Natural killer cell treated with Interleukin-12 subunit alpha and Interleukin-12 subunit beta and Interleukin-15 and Interleukin-18, amount 100 ng/mL, for 72 hours (primary cell): ENCODE results near the gene TCF21. TPM values are rescaled to one million over a fixed set of nuclear protein-coding genes. Genes with fewer than 3 reads are reported as not detected.
"Not testable (repeated sequence)": the region's sequence is repeated elsewhere in the genome, so short reads cannot be mapped to it uniquely, and the experiment has no call there.

Experiments
- ATAC-seq, 2 donors: fragments of 150-1000 bp; cut with Tn5 transposase in 1 of 2; sonication (Bioruptor Pico), chemical (Tn5 transposase) in 1 of 2; 2 replicates each; pipeline ENCODE4 v1.10.0; 2021
- DNase-seq: peaks from one replicate; pipeline ENCODE4 v3.0.0; 2022; ENCODE audit warnings: low spot score
- H3K27ac Mint-ChIP-seq, 2 donors: 1 replicate in 1 of 2; 2 replicates in 1 of 2; pipeline ENCODE4 v1.8.0; 2022; ENCODE audit warnings: mixed read lengths in 2 of 2, mild to moderate bottlenecking in 1 of 2, moderate library complexity in 1 of 2
- H3K27me3 Mint-ChIP-seq, 2 donors: 1 replicate in 1 of 2; 2 replicates in 1 of 2; pipeline ENCODE4 v1.8.0; 2022; ENCODE audit warnings: mixed read lengths in 2 of 2
- H3K36me3 Mint-ChIP-seq: one replicate; pipeline ENCODE4 v1.8.0; 2022; ENCODE audit warnings: mixed read lengths
- H3K4me1 Mint-ChIP-seq, 2 donors: 1 replicate in 1 of 2; 2 replicates in 1 of 2; pipeline ENCODE4 v1.8.0; 2022; ENCODE audit warnings: low read depth in 2 of 2, mixed read lengths in 2 of 2, mild to moderate bottlenecking in 1 of 2
- H3K4me3 Mint-ChIP-seq: one replicate; pipeline ENCODE4 v1.8.0; 2022; ENCODE audit warnings: mixed read lengths
- H3K9me3 Mint-ChIP-seq: 2 replicates; pipeline ENCODE4 v1.8.0; 2022; ENCODE audit warnings: mixed read lengths
- total RNA-seq, 2 donors: library from RNA; stranded (reverse); gene quantifications; one replicate each; pipeline ENCODE4 v1.2.3, GENCODE V29; 2022

The TCF21 gene
- not detected for total RNA-seq

DNA sequence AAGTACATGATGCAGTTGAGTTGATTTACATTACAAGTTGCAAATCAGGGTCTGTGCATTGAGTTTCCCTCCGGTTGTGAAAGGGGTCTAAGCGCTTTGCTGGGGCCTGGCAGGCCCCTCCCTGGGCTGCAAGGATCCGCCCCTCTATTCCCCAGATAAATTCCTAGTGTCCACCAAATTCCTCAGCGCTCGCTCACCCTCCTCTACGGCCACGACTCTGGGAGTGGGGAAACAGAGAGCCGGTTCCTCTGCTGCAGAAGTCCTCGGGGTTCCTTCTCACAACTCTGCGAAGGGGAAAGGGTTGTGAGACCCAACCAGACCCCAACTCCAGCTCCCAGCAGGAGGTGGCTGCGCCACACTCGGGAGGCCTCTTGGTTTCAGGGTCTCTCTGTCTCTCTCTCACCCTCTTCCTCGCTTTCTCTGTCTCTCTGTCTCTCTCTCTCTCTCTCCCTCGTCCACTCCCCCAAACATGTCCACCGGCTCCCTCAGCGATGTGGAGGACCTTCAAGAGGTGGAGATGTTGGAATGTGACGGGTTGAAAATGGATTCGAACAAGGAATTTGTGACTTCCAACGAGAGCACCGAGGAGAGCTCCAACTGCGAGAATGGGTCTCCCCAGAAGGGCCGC is at the start of gene TCF21:
TCF21 (plus strand) TSS at position 185 of the 628 bp plus-strand sequence; CDS start at position 470, 285 bp downstream.
- Mint-ChIP-seq H3K36me3 (peaks cover 4% of the 10 kb centered on the region), H3K27me3 (peaks cover 64 to 86% of the 10 kb centered on the region in 2 donors), H3K9me3 (no peaks in the 10 kb centered on the region), H3K4me1 (peaks cover 15 to 27% of the 10 kb centered on the region in 2 donors), H3K4me3 (no peak within 1 kb of the TSS), H3K27ac (no peak within 1 kb of the TSS)
- DNase-seq: no peak
- ATAC-seq: no peak

GRCh38 chr6:133841176-133841575 is 47.7 kb upstream of the TCF21 start:
- Mint-ChIP-seq H3K36me3 (no peaks in the 10 kb centered on the region), H3K27me3 (peaks cover 7 to 15% of the 10 kb centered on the region in 2 donors), H3K27ac (no peak overlapping the region), H3K9me3 (no peaks in the 10 kb centered on the region), H3K4me3 (no peak overlapping the region), H3K4me1 (peaks cover 0 to 3% of the 10 kb centered on the region in 2 donors)
- ATAC-seq: no peak
- DNase-seq: no peak

- ATAC-seq: no peak
- Mint-ChIP-seq H3K9me3 (no peaks in the 10 kb centered on the region), H3K36me3 (no peaks in the 10 kb centered on the region), H3K27me3 (peaks cover 8 to 25% of the 10 kb centered on the region in 2 donors), H3K27ac (no peak overlapping the region), H3K4me1 (peaks cover 0 to 3% of the 10 kb centered on the region in 2 donors), H3K4me3 (no peak overlapping the region)
- DNase-seq: no peak
These were observed 45.8 kb upstream of the TCF21 start for GRCh38 chr6:133843098-133843497.

- Mint-ChIP-seq H3K27me3 (peaks cover 2 to 15% of the 10 kb centered on the region in 2 donors), H3K27ac (no peak overlapping the region), H3K9me3 (no peaks in the 10 kb centered on the region), H3K4me1 (no peaks in the 10 kb centered on the region), H3K36me3 (no peaks in the 10 kb centered on the region), H3K4me3 (no peak overlapping the region)
- no peak for DNase-seq
- ATAC-seq: no peak
These were observed 44.2 kb upstream of the TCF21 start for GRCh38 chr6:133844709-133845108.

- no peak for ATAC-seq
- H3K36me3 Mint-ChIP-seq: no peaks in the 10 kb centered on the region
- H3K9me3 Mint-ChIP-seq: no peaks in the 10 kb centered on the region
- peaks cover 26 to 56% of the 10 kb centered on the region in 2 donors for H3K27me3 Mint-ChIP-seq
- H3K27ac Mint-ChIP-seq: no peak overlapping the region
- no peak overlapping the region for H3K4me3 Mint-ChIP-seq
- DNase-seq: no peak
- H3K4me1 Mint-ChIP-seq: no peaks in the 10 kb centered on the region
These were observed 34.9 kb upstream of the TCF21 start for GRCh38 chr6:133854041-133854363.

GRCh38 chr6:133854364-133855275 is 34.3 kb upstream of the TCF21 start:
- H3K9me3 Mint-ChIP-seq: no peaks in the 10 kb centered on the region
- no peaks in the 10 kb centered on the region for H3K4me1 Mint-ChIP-seq
- H3K27me3 Mint-ChIP-seq: peaks cover 31 to 61% of the 10 kb centered on the region in 2 donors
- ATAC-seq (peak; percentile 36 to 48), DNase-seq (no peak)
- H3K36me3 Mint-ChIP-seq: no peaks in the 10 kb centered on the region
- no peak overlapping the region for H3K27ac Mint-ChIP-seq
- no peak overlapping the region for H3K4me3 Mint-ChIP-seq

- Mint-ChIP-seq H3K4me3 (no peak overlapping the region), H3K36me3 (no peaks in the 10 kb centered on the region), H3K9me3 (no peaks in the 10 kb centered on the region), H3K27me3 (peaks cover 29 to 59% of the 10 kb centered on the region in 2 donors), H3K27ac (no peak overlapping the region), H3K4me1 (no peaks in the 10 kb centered on the region)
- DNase-seq (no peak), ATAC-seq (no peak)
These were observed 33.5 kb upstream of the TCF21 start for GRCh38 chr6:133855276-133855990.

DNA sequence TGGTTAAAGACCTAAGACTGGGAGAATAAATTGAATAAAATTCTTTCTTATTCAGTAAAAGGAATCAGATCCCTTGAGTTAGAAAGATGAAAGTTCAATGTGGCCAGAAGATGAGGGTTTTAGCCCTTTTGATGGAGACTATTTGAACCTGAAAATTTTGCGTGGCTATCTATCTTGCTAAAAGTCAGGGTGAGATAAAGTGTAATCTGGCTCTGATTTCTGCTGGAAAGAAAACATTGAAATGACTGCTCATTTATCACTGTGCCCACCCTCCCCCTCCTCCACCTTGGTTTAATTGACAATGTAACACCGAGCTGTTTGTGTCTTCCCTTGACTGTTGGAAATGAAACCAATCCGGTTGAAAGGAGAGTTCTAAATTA is 32.9 kb upstream of the TCF21 start:
- no peak overlapping the region for H3K4me3 Mint-ChIP-seq
- peaks cover 1% of the 10 kb centered on the region for H3K9me3 Mint-ChIP-seq
- no peak overlapping the region for H3K27ac Mint-ChIP-seq
- H3K4me1 Mint-ChIP-seq: no peaks in the 10 kb centered on the region
- DNase-seq (no peak), ATAC-seq (no peak)
- H3K27me3 Mint-ChIP-seq: peaks cover 26 to 57% of the 10 kb centered on the region in 2 donors
- H3K36me3 Mint-ChIP-seq: no peaks in the 10 kb centered on the region

- H3K4me3 Mint-ChIP-seq: no peak overlapping the region
- no peak for ATAC-seq
- no peak overlapping the region for H3K27ac Mint-ChIP-seq
These were observed 32.0 kb upstream of the TCF21 start for GRCh38 chr6:133856911-133857310.

GRCh38 chr6:133857696-133858095 is 31.2 kb upstream of the TCF21 start:
- H3K9me3 Mint-ChIP-seq: peaks cover 17% of the 10 kb centered on the region
- no peak for DNase-seq
- H3K4me3 Mint-ChIP-seq: no peak overlapping the region
- peaks cover 11% of the 10 kb centered on the region for H3K36me3 Mint-ChIP-seq
- no peak for ATAC-seq
- H3K4me1 Mint-ChIP-seq: no peaks in the 10 kb centered on the region
- H3K27ac Mint-ChIP-seq: no peak overlapping the region
- H3K27me3 Mint-ChIP-seq: peaks cover 21 to 57% of the 10 kb centered on the region in 2 donors

More at GRCh38 chr6:133856911-133857310, 32.0 kb upstream of the TCF21 start:
- Mint-ChIP-seq H3K27me3 (peaks cover 23 to 57% of the 10 kb centered on the region in 2 donors), H3K4me1 (no peaks in the 10 kb centered on the region), H3K36me3 (peaks cover 4% of the 10 kb centered on the region), H3K9me3 (peaks cover 9% of the 10 kb centered on the region)
- DNase-seq: no peak

DNA sequence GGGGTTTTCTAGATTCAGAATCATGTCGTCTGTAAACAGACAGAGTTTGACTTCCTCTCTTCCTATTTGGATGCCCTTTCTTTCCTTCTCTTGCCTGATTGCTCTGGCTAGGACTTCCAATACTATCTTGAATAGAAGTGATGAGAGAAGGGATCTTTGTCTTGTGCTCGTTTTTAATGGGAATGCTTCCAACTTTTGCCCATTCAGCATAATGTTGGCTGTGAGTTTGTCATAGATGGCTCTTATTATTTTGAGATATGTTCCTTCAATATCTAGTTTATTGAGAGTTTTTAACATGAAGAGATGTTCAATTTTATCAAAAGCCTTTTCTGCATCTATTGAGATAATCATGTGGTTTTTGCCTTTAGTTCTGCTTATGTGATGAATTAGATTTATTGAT is 27.6 kb upstream of the TCF21 start:
- peaks cover 29% of the 10 kb centered on the region for H3K36me3 Mint-ChIP-seq

DNA sequence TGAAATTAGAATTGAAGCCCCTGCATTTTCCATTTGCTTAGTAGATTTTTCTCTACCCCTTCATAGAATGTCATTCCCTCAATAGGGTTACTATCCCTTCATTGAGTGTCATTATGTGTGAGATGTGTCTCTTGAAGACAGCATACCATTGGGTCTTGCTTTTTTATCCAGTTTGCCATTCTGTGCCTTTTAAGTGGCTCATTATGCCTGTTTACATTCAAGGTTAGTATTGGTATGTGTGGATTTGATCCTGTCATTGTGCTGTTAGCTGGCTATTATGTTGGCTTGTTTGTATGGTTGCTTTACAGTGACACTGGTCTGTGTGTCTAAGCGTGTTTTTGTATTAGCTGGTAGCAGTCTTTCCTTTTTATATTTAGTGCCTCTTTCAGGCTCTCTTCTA is 25.7 kb upstream of the TCF21 start:
- H3K36me3 Mint-ChIP-seq: peaks cover 29% of the 10 kb centered on the region
- no peak for ATAC-seq
- peaks cover 32% of the 10 kb centered on the region for H3K9me3 Mint-ChIP-seq
- H3K4me1 Mint-ChIP-seq: no peaks in the 10 kb centered on the region
- no peak overlapping the region for H3K4me3 Mint-ChIP-seq
- H3K27ac Mint-ChIP-seq: no peak overlapping the region
- DNase-seq: no peak
- peaks cover 14 to 36% of the 10 kb centered on the region in 2 donors for H3K27me3 Mint-ChIP-seq

More for the DNA sequence above, 27.6 kb upstream of the TCF21 start:
- not testable (repeated sequence) for H3K27ac Mint-ChIP-seq, ATAC-seq, H3K4me3 Mint-ChIP-seq, H3K4me1 Mint-ChIP-seq, DNase-seq
- Mint-ChIP-seq H3K9me3 (peaks cover 32% of the 10 kb centered on the region), H3K27me3 (peaks cover 13 to 37% of the 10 kb centered on the region in 2 donors)

GRCh38 chr6:133865680-133866079 is 23.2 kb upstream of the TCF21 start:
- no peaks in the 10 kb centered on the region for H3K4me1 Mint-ChIP-seq
- H3K36me3 Mint-ChIP-seq: peaks cover 29% of the 10 kb centered on the region
- ATAC-seq (peak in 1 of 2 donors; percentile 36), DNase-seq (no peak)
- H3K27me3 Mint-ChIP-seq: peaks cover 14 to 24% of the 10 kb centered on the region in 2 donors
- no peak overlapping the region for H3K27ac Mint-ChIP-seq
- no peak overlapping the region for H3K4me3 Mint-ChIP-seq
- H3K9me3 Mint-ChIP-seq: peaks cover 32% of the 10 kb centered on the region

DNA sequence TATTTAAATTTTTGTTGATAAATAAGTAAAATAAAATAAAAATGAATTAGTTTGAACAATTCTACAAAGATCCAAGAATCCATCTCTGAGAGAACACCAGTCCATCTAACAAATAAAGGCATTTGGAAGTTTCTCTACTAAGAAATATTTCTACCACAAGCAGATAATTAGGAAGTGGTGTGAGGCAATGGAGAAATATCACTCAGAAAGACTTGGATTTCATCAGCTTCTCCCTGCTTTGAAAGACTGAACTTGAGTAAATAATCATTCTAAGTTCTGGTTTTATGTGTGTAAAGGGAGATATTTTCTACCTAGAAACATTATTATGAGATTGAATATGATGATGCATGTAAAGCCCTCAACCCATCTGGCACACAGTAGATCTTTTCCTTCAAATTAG is 17.8 kb upstream of the TCF21 start:
- Mint-ChIP-seq H3K9me3 (no peaks in the 10 kb centered on the region), H3K36me3 (no peaks in the 10 kb centered on the region), H3K27ac (no peak overlapping the region), H3K4me3 (no peak overlapping the region), H3K27me3 (peaks cover 11 to 13% of the 10 kb centered on the region in 2 donors), H3K4me1 (no peaks in the 10 kb centered on the region)
- ATAC-seq (no peak), DNase-seq (no peak)
